IMR-90 (cell line): ENCODE measurements around the gene TTC23L. TPM values are rescaled to one million over a fixed set of nuclear protein-coding genes. Genes with fewer than 3 reads are reported as not detected.

Source experiments
- ATAC-seq: fragments of 200-7000 bp; cut with Tn5 transposase; 2 replicates; pipeline ENCODE4 v1.9.1; 2020; ENCODE audit warnings: low read depth, mild to moderate bottlenecking, moderate library complexity
- BruUV-seq: library from RNA; stranded (reverse); fragments of 400-500 nt; replicated peaks from 2 replicates; lab custom pipeline; 2021; lab: Mats Ljungman, UMichigan
- CTCF ChIA-PET: fragments of 300-600 bp; formaldehyde crosslinking; extraction: SDS; loops from one replicate; lab custom pipeline; 2021; ENCODE audit warnings: antibody characterized with exemption; lab: Yijun Ruan, JAX
- POLR2A ChIA-PET: fragments of 300-600 bp; sonication (Branson Sonifier 250); formaldehyde crosslinking; loops from one replicate; lab custom pipeline; 2022; ENCODE audit warnings: antibody characterized with exemption; ENCODE audit not compliant: unreplicated experiment; lab: Charles Lee
- DNase-seq: peaks from one replicate; pipeline ENCODE4 v3.0.0; 2013
- H2AFZ ChIP-seq: replicated peaks from 2 replicates; pipeline ENCODE3; 2013; ENCODE audit warnings: low read length, mild to moderate bottlenecking; ENCODE audit not compliant: poor library complexity
- H2AK5ac ChIP-seq: 2 replicates; pipeline ENCODE4 v1.6.1; 2013; ENCODE audit warnings: low read depth, low read length, inconsistent platforms
- H2AK9ac ChIP-seq: replicated peaks from 2 replicates; pipeline ENCODE3; 2013; ENCODE audit warnings: mild to moderate bottlenecking, low read depth, low read length, moderate library complexity; ENCODE audit not compliant: poor library complexity
- H2BK120ac ChIP-seq: 2 replicates; pipeline ENCODE4 v1.6.1; 2013; ENCODE audit warnings: low read depth, low read length, inconsistent platforms
- H2BK15ac ChIP-seq: 3 replicates; pipeline ENCODE4 v1.6.1; 2013; ENCODE audit warnings: low read depth, low read length, inconsistent platforms
- H2BK20ac ChIP-seq: 2 replicates; pipeline ENCODE4 v1.6.1; 2013; ENCODE audit warnings: low read depth, mild to moderate bottlenecking, inconsistent platforms, low read length, moderate library complexity
- H2BK5ac ChIP-seq: 2 replicates; pipeline ENCODE4 v1.6.1; 2013; ENCODE audit warnings: mild to moderate bottlenecking, low read depth, low read length, inconsistent platforms; ENCODE audit not compliant: poor library complexity, severe bottlenecking
- H3K14ac ChIP-seq: replicated peaks from 2 replicates; pipeline ENCODE4 v1.6.1; 2013; ENCODE audit warnings: low read depth, low read length, inconsistent platforms
- H3K18ac ChIP-seq: 2 replicates; pipeline ENCODE4 v1.6.1; 2013; ENCODE audit warnings: low read depth, low read length, control low read depth
- H3K23ac ChIP-seq: 2 replicates; pipeline ENCODE4 v1.6.1; 2013; ENCODE audit warnings: low read depth, low read length, inconsistent platforms
- H3K27ac ChIP-seq: 2 replicates; pipeline ENCODE4 v1.5.1; 2013; ENCODE audit warnings: mild to moderate bottlenecking, control low read depth, low read length; ENCODE audit not compliant: insufficient read depth
- H3K27me3 ChIP-seq: 2 replicates; pipeline ENCODE4 v1.6.1; 2013; ENCODE audit warnings: low read length; ENCODE audit not compliant: control insufficient read depth, insufficient read depth
- H3K36me3 ChIP-seq: 2 replicates; pipeline ENCODE4 v1.6.1; 2013; ENCODE audit warnings: low read length, mixed read lengths; ENCODE audit not compliant: control insufficient read depth, insufficient read depth
- H3K4ac ChIP-seq: 2 replicates; pipeline ENCODE4 v1.6.1; 2013; ENCODE audit warnings: low read depth, low read length, inconsistent platforms
- H3K4me1 ChIP-seq: 2 replicates; pipeline ENCODE4 v1.6.1; 2013; ENCODE audit warnings: low read length, mixed read lengths; ENCODE audit not compliant: control insufficient read depth, insufficient read depth
- H3K4me2 ChIP-seq: 2 replicates; pipeline ENCODE4 v1.6.1; 2013; ENCODE audit warnings: low read depth, mild to moderate bottlenecking, control low read depth, low read length, moderate library complexity
- H3K4me3 ChIP-seq: 2 replicates; pipeline ENCODE4 v1.5.1; 2013; ENCODE audit warnings: low read depth, mild to moderate bottlenecking, control low read depth, low read length, moderate library complexity; ENCODE audit not compliant: insufficient read depth
- H3K56ac ChIP-seq: 2 replicates; pipeline ENCODE4 v1.6.1; 2013; ENCODE audit warnings: low read length, inconsistent platforms; ENCODE audit not compliant: insufficient read depth; ENCODE audit errors: extremely low read depth
- H3K79me1 ChIP-seq, 2 experiments: 2 replicates each; pipeline ENCODE4 v1.6.1; 2013; ENCODE audit warnings: low read length in 2 of 2, inconsistent platforms in 1 of 2, low read depth in 1 of 2
- H3K9ac ChIP-seq: 2 replicates; pipeline ENCODE4 v1.6.1; 2013; ENCODE audit warnings: low read depth, low read length, control low read depth
- H3K9me1 ChIP-seq: 2 replicates; pipeline ENCODE4 v1.6.1; 2013; ENCODE audit warnings: low read length, inconsistent platforms; ENCODE audit not compliant: insufficient read depth
- H3K9me3 ChIP-seq: 2 replicates; pipeline ENCODE4 v1.6.1; 2013; ENCODE audit warnings: low read length; ENCODE audit not compliant: control insufficient read depth, insufficient read depth
- H4K20me1 ChIP-seq: 2 replicates; pipeline ENCODE4 v1.6.1; 2013; ENCODE audit warnings: low read length, inconsistent platforms; ENCODE audit not compliant: insufficient read depth
- H4K5ac ChIP-seq: 2 replicates; pipeline ENCODE4 v1.6.1; 2013; ENCODE audit warnings: mild to moderate bottlenecking, low read depth, low read length, control low read depth
- H4K8ac ChIP-seq, 2 experiments: 2 replicates each; pipeline ENCODE4 v1.6.1; 2013; ENCODE audit warnings: low read depth in 2 of 2, low read length in 2 of 2, control low read depth in 1 of 2, inconsistent platforms in 1 of 2
- H4K91ac ChIP-seq: 2 replicates; pipeline ENCODE4 v1.6.1; 2013; ENCODE audit warnings: low read depth, low read length, inconsistent platforms; ENCODE audit not compliant: insufficient read depth
- CEBPB ChIP-seq: IDR thresholded peaks from 2 replicates; pipeline ENCODE4 v1.6.1; 2012; ENCODE audit warnings: low read depth, low read length, improper control_type of control experiment
- FOS ChIP-seq: fragments of 150-350 bp; IDR thresholded peaks from 2 replicates; pipeline ENCODE4 v1.6.1; 2016; ENCODE audit warnings: low read depth, low read length
- MXI1 ChIP-seq: IDR thresholded peaks from 2 replicates; pipeline ENCODE4 v1.6.1; 2012; ENCODE audit warnings: low read depth, mild to moderate bottlenecking, low read length, moderate library complexity, borderline replicate concordance
- POLR2A ChIP-seq: IDR thresholded peaks from 2 replicates; pipeline ENCODE4 v1.6.1; 2012; ENCODE audit warnings: mild to moderate bottlenecking, low read depth, low read length
- RAD21 ChIP-seq: IDR thresholded peaks from 2 replicates; pipeline ENCODE4 v1.6.1; 2012; ENCODE audit warnings: low read length, improper control_type of control experiment
- WGBS, 2 experiments: methylation state at CpG; one replicate each; pipeline versions ENCODE4 v1.1.5 to v1.1.7; 2013; ENCODE audit warnings: missing lambda C conversion rate in 2 of 2; ENCODE audit not compliant: insufficient read length in 1 of 2; ENCODE audit errors: extremely low coverage in 2 of 2; 5-methylcytosine and 5-hydroxymethylcytosine counted together
- dilution Hi-C: fragments of 300-500 bp; cut with HindIII; formaldehyde crosslinking; loops from one replicate; pipeline ENCODE4 v1.14.3; 2018; ENCODE audit warnings: low sequenced_read_pairs; ENCODE audit not compliant: unreplicated experiment
- in situ Hi-C: fragments of 300-500 bp; cut with MboI; formaldehyde crosslinking; loops from 3 replicates; pipeline ENCODE4 v1.14.3; 2019; ENCODE audit warnings: low sequenced_read_pairs, inconsistent platforms, mixed read lengths
- intact Hi-C: fragments of 100-400 bp; cut with micrococcal nuclease; formaldehyde crosslinking; loops from 2 replicates; pipeline ENCODE4 v1.10.0; 2022
- polyA plus RNA-seq, 3 experiments: library from polyadenylated mRNA; depleted of rRNA; stranded (reverse); fragments of >200 nt; gene quantifications; 2 replicates each; pipeline ENCODE4 v1.2.3, GENCODE V29; 2012; ENCODE audit warnings: low replicate concordance in 1 of 3
- total RNA-seq: library from RNA; depleted of rRNA; stranded (reverse); fragments of >200 nt; gene quantifications from 2 replicates; pipeline ENCODE4 v1.2.3, GENCODE V29; 2012
- TF ChIP-seq, protein P1 (sequence below): fragments of 150-350 bp; IDR thresholded peaks from 2 replicates; pipeline ENCODE4 v1.6.1; 2017; ENCODE audit warnings: mild to moderate bottlenecking, antibody characterized with exemption, low read length, low read depth

The TTC23L gene
- total and polyA plus RNA-seq, 2 of the 4 experiments (the other 2 are of a cell fraction): under 0.01 TPM; not detected in 1

DNA sequence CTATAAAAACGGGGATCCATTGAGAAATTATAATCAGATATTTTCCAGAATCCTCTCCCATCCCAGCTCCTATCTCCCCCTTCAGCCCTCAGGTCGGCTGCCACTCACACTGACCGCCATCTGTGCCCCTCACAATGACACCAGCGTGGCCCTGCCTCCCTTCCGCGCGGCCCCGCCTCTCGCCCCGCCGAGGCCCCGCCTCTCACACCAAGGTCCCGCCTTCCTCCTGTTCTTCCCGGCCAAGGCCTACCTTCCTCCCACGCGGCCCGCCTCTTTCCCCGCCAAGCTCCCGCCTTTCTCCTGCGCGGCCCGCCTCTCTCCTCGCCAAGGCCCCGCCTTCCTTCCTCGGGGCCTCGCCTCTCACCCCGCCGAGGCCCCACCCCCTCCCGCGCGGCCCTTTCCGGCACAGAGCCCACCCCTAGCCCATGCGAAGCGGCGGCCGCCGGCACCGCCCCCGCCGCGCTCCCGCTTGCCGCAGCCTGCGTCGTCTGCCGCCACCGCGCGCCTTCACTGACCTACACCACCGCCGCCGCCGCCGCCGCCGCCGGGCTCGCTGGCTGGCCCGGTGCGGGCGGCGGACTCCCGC lies 90.3 kb downstream of the TTC23L start, which contains the start of gene DNAJC21:
Gene DNAJC21, plus strand, starts transcription at position 426 of the 586 bp plus-strand sequence. CDS start 261 bp downstream, outside the sequence.
- Histone ChIP-seq H2BK5ac (peak within 1 kb of the TSS; percentile 86), H2BK20ac (no peak within 1 kb of the TSS), H2AK9ac (peak within 1 kb of the TSS; percentile 91), H2BK120ac (no peak within 1 kb of the TSS), H3K9me1 (peaks cover 8% of the 10 kb centered on the region), H3K4me1 (peaks cover 5% of the 10 kb centered on the region; the same call in 1 of the 2 replicates), H3K23ac (peak within 1 kb of the TSS; percentile 50; the same call in 1 of the 2 replicates), H4K5ac (peak within 1 kb of the TSS; percentile 30; the same call in 1 of the 2 replicates), H2AK5ac (no peak within 1 kb of the TSS), H3K27ac (peak within 1 kb of the TSS; percentile 82), H2BK15ac (no peak within 1 kb of the TSS), H3K9me3 (no peaks in the 10 kb centered on the region), H3K27me3 (no peaks in the 10 kb centered on the region), H3K18ac (peak within 1 kb of the TSS; percentile 70), H4K91ac (no peak within 1 kb of the TSS), H3K79me1 (peaks cover 17 to 48% of the 10 kb centered on the region in 2 experiments), H3K56ac (peak within 1 kb of the TSS; percentile 69), H3K9ac (peak within 1 kb of the TSS; percentile 71), H2AFZ (peak within 1 kb of the TSS; percentile 95), H3K4me3 (peak within 1 kb of the TSS; percentile 98), H3K4ac (peak within 1 kb of the TSS; percentile 69), H3K4me2 (peak within 1 kb of the TSS; percentile 90), H4K20me1 (peaks cover 15% of the 10 kb centered on the region), H3K14ac (peak within 1 kb of the TSS; percentile 67; the same call in 1 of the 2 replicates), H3K36me3 (no peaks in the 10 kb centered on the region; the same call in none of the 2 replicates), H4K8ac (peak within 1 kb of the TSS in 1 of 2 experiments; percentile 61; a peak in 1 of 4 replicates)
- intact Hi-C loops (no loop called here), in situ Hi-C loops (no loop called here), dilution Hi-C loops (no loop called here)
- DNase-seq: peak; percentile 94
- peak; percentile 92 for ATAC-seq
- no TSS peak for BruUV-seq
- CTCF ChIA-PET: interaction anchor here (1.0 kb wide), 1 partner anchor 17 kb away, joined by 3 read pairs; no protein-coding TSS in a partner anchor
- WGBS, 2 experiments: 3% methylated on average over 17 of the region's 63 CpGs; no CpG with 5 or more reads in 1 of the 2 experiments
- POLR2A ChIA-PET: interaction anchor here (0.6 to 1.0 kb wide), 3 partner anchors 13 to 98 kb away, joined by 4 to 15 read pairs (median 8); partner anchors contain the start of genes BRIX1 and RAD1
- TF ChIP-seq CEBPB (no peak), RAD21 (no peak), FOS (no peak), MXI1 (peak; percentile 36; the same call in 1 of the 2 replicates), POLR2A (no peak)
- TF ChIP-seq, protein P1, sequence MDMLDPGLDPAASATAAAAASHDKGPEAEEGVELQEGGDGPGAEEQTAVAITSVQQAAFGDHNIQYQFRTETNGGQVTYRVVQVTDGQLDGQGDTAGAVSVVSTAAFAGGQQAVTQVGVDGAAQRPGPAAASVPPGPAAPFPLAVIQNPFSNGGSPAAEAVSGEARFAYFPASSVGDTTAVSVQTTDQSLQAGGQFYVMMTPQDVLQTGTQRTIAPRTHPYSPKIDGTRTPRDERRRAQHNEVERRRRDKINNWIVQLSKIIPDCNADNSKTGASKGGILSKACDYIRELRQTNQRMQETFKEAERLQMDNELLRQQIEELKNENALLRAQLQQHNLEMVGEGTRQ: no peak
